HepG2 (cell line): Measurements from ENCODE around the gene AKTIP. TPM values are rescaled to one million over a fixed set of nuclear protein-coding genes. Genes with fewer than 3 reads are reported as not detected.

Experiments
- CCDC6 ChIP-seq: sonication (generic); formaldehyde crosslinking; IDR thresholded peaks from 2 replicates; pipeline ENCODE4 v1.8.1; 2022; ENCODE audit warnings: mild to moderate bottlenecking, missing genetic modification reagents, moderate library complexity
- CHD2 ChIP-seq: IDR thresholded peaks from 2 replicates; pipeline ENCODE4 v1.6.1; 2011; ENCODE audit warnings: low read depth, low read length, improper control_type of control experiment
- DR1 ChIP-seq: sonication (generic); formaldehyde crosslinking; IDR thresholded peaks from 2 replicates; pipeline ENCODE4 v1.8.0; 2021; ENCODE audit warnings: mild to moderate bottlenecking, missing genetic modification reagents, inconsistent platforms
- HMG20B ChIP-seq: conservative IDR thresholded peaks from 2 replicates; pipeline ENCODE4 v1.6.1; 2016; ENCODE audit warnings: missing genetic modification reagents, missing compliant biosample characterization
- REL ChIP-seq: sonication (generic); formaldehyde crosslinking; conservative IDR thresholded peaks from 2 replicates; pipeline ENCODE4 v1.8.0; 2022; ENCODE audit warnings: mild to moderate bottlenecking, missing genetic modification reagents, moderate library complexity
- SCMH1 ChIP-seq: sonication (generic); formaldehyde crosslinking; IDR thresholded peaks from 2 replicates; pipeline ENCODE4 v1.9.0; 2021; ENCODE audit warnings: missing genetic modification reagents, mild to moderate bottlenecking, borderline replicate concordance
- TAF15 ChIP-seq: fragments of 200-400 bp; formaldehyde crosslinking; IDR thresholded peaks from one replicate; pipeline ENCODE4 v1.6.1; 2018; ENCODE audit warnings: mild to moderate bottlenecking, low read depth, low read length; ENCODE audit not compliant: poor library complexity, severe bottlenecking
- TBX2 ChIP-seq: sonication (generic); formaldehyde crosslinking; IDR thresholded peaks from 2 replicates; pipeline ENCODE4 v1.5.0; 2020; ENCODE audit warnings: missing genetic modification reagents, mild to moderate bottlenecking, borderline replicate concordance
- TRIM24 ChIP-seq: sonication (generic); formaldehyde crosslinking; IDR thresholded peaks from 2 replicates; pipeline ENCODE4 v1.8.0; 2022; ENCODE audit warnings: mild to moderate bottlenecking, missing genetic modification reagents
- ZNF251 ChIP-seq: sonication (generic); formaldehyde crosslinking; IDR thresholded peaks from 2 replicates; pipeline ENCODE4 v1.9.0; 2021; ENCODE audit warnings: mild to moderate bottlenecking, missing genetic modification reagents
- ZNF331 ChIP-seq: sonication (generic); formaldehyde crosslinking; IDR thresholded peaks from 2 replicates; pipeline ENCODE4 v1.4.0; 2020; ENCODE audit warnings: missing genetic modification reagents
- ZNF484 ChIP-seq: sonication (generic); formaldehyde crosslinking; IDR thresholded peaks from 2 replicates; pipeline ENCODE4 v1.5.1; 2020; ENCODE audit warnings: mild to moderate bottlenecking, low read depth, missing genetic modification reagents, borderline replicate concordance
- ZNF607 ChIP-seq: sonication (generic); formaldehyde crosslinking; IDR thresholded peaks from 2 replicates; pipeline ENCODE4 v1.5.1; 2020; ENCODE audit warnings: missing genetic modification reagents, mild to moderate bottlenecking, borderline replicate concordance
- ZNF775 ChIP-seq: sonication (generic); formaldehyde crosslinking; IDR thresholded peaks from 2 replicates; pipeline ENCODE4 v1.4.0; 2020; ENCODE audit warnings: missing genetic modification reagents, mild to moderate bottlenecking, moderate library complexity, borderline replicate concordance
- ZSCAN9 ChIP-seq: IDR thresholded peaks from 2 replicates; pipeline ENCODE4 v1.6.1; 2016; ENCODE audit warnings: borderline replicate concordance
- polyA plus RNA-seq, 8 experiments: library from polyadenylated mRNA; depleted of rRNA in 3 of 8; stranded (reverse) in 7 of 8; unstranded in 1 of 8; fragments of >200 nt; fragmentation: Illumina TruSeq in 4 of 8; extraction: Trizol in 4 of 8; gene quantifications; 2 replicates each; pipeline versions ENCODE4 v1.2.1 to v1.2.3, GENCODE V29; 2011 to 2016; ENCODE audit warnings: low read depth in 4 of 8, missing spikeins in 1 of 8, mixed read lengths in 1 of 8; ENCODE audit not compliant: insufficient read depth in 1 of 8
- total RNA-seq, 5 experiments: library from RNA; depleted of rRNA; stranded (reverse); fragments of >200 nt; fragmentation: Illumina TruSeq; extraction: Trizol; gene quantifications; 2 replicates each; pipeline ENCODE4 v1.2.3, GENCODE V29; 2016; ENCODE audit warnings: low read depth in 1 of 5
- TF ChIP-seq, protein P1 (sequence below): sonication (generic); formaldehyde crosslinking; IDR thresholded peaks from 2 replicates; pipeline ENCODE4 v1.4.0; 2020; ENCODE audit warnings: missing genetic modification reagents, borderline replicate concordance
- TF ChIP-seq, protein P2 (sequence below): sonication (generic); formaldehyde crosslinking; IDR thresholded peaks from 2 replicates; pipeline ENCODE4 v1.8.0; 2022; ENCODE audit warnings: missing genetic modification reagents, mild to moderate bottlenecking, inconsistent platforms, borderline replicate concordance
- TF ChIP-seq, protein P3 (sequence below): sonication (generic); formaldehyde crosslinking; IDR thresholded peaks from 2 replicates; pipeline ENCODE4 v1.4.0; 2020; ENCODE audit warnings: missing genetic modification reagents
- TF ChIP-seq, protein P4 (sequence below): sonication (generic); formaldehyde crosslinking; IDR thresholded peaks from 2 replicates; pipeline ENCODE4 v1.4.0; 2020; ENCODE audit warnings: missing genetic modification reagents

The AKTIP gene
- total and polyA plus RNA-seq, 2 of the 13 experiments (the other 11 are each of a cell fraction or from before 2014, with no cell fraction given), result 28.8 to 49.0 TPM

DNA sequence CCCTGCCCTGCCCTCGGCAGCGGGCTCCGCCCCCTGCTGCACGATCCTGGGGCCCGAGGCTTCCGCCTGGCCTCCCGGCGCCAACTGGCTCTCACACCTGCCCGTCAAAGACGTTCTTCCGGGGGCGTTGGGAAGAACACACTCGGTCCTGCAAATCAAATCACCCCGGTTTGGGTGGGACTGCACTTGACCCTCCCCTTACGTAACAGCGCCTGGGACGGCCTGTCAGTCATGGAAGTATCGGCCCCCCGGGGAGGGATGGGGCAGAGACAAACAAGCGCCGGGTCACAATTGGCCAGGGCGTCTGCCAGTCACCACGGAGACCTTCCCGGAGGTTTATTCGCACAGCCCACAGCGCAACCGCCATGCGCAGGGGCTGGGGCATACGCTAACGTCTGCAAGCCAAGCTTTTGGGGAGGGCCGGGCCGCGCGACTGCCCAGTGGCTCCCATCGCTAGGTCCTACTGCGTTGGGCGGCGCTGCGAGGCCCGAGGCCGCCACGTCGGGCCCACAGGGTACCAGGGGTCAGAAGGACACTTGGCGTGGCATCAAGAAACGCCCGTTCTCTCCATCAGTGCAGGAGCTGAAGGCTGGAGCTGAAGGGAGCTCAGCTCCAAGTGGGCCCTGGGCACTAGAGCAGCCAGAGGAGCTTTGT, 388 bp upstream of the AKTIP start (continued):
- TF ChIP-seq, protein P1, sequence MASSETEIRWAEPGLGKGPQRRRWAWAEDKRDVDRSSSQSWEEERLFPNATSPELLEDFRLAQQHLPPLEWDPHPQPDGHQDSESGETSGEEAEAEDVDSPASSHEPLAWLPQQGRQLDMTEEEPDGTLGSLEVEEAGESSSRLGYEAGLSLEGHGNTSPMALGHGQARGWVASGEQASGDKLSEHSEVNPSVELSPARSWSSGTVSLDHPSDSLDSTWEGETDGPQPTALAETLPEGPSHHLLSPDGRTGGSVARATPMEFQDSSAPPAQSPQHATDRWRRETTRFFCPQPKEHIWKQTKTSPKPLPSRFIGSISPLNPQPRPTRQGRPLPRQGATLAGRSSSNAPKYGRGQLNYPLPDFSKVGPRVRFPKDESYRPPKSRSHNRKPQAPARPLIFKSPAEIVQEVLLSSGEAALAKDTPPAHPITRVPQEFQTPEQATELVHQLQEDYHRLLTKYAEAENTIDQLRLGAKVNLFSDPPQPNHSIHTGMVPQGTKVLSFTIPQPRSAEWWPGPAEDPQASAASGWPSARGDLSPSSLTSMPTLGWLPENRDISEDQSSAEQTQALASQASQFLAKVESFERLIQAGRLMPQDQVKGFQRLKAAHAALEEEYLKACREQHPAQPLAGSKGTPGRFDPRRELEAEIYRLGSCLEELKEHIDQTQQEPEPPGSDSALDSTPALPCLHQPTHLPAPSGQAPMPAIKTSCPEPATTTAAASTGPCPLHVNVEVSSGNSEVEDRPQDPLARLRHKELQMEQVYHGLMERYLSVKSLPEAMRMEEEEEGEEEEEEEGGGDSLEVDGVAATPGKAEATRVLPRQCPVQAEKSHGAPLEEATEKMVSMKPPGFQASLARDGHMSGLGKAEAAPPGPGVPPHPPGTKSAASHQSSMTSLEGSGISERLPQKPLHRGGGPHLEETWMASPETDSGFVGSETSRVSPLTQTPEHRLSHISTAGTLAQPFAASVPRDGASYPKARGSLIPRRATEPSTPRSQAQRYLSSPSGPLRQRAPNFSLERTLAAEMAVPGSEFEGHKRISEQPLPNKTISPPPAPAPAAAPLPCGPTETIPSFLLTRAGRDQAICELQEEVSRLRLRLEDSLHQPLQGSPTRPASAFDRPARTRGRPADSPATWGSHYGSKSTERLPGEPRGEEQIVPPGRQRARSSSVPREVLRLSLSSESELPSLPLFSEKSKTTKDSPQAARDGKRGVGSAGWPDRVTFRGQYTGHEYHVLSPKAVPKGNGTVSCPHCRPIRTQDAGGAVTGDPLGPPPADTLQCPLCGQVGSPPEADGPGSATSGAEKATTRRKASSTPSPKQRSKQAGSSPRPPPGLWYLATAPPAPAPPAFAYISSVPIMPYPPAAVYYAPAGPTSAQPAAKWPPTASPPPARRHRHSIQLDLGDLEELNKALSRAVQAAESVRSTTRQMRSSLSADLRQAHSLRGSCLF (CRISPR knock-in tag), result 0 out of 2 replicates have a peak, but pooled peaks have one; percentile 26
- TF ChIP-seq TRIM24, result no peak
- peak; percentile 77 for TF ChIP-seq ZNF331 (CRISPR knock-in tag)
- peak; percentile 92 for TF ChIP-seq TBX2 (CRISPR knock-in tag)
- TF ChIP-seq TAF15, result no peak
- TF ChIP-seq ZNF251 (CRISPR knock-in tag), result no peak
- TF ChIP-seq DR1 (CRISPR knock-in tag), result peak; percentile 67
- TF ChIP-seq CHD2, result peak; percentile 42; the same call in 1 of the 2 replicates
- TF ChIP-seq, protein P2, sequence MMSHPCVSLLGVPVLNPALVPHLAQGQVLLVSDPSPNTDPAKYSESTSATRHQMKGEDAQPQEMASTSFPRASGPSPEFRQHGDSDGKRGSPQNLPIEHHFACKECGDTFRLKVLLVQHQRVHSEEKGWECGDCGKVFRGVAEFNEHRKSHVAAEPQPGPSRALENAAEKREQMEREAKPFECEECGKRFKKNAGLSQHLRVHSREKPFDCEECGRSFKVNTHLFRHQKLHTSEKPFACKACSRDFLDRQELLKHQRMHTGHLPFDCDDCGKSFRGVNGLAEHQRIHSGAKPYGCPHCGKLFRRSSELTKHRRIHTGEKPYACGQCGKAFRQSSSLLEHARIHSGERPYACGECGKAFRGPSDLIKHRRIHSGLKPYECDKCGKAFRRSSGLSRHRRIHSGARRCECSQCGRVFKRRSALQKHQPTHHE (CRISPR knock-in tag), result peak; percentile 42; the same call in 1 of the 2 replicates
- TF ChIP-seq ZNF484, result no peak
- TF ChIP-seq, protein P3, sequence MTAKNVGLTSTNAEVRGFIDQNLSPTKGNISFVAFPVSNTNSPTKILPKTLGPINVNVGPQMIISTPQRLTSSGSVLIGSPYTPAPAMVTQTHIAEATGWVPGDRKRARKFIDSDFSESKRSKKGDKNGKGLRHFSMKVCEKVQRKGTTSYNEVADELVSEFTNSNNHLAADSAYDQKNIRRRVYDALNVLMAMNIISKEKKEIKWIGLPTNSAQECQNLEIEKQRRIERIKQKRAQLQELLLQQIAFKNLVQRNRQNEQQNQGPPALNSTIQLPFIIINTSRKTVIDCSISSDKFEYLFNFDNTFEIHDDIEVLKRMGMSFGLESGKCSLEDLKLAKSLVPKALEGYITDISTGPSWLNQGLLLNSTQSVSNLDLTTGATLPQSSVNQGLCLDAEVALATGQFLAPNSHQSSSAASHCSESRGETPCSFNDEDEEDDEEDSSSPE (CRISPR knock-in tag), result peak; percentile 86
- TF ChIP-seq ZNF607, result peak; percentile 18; the same call in 1 of the 2 replicates
- TF ChIP-seq SCMH1 (CRISPR knock-in tag), result no peak
- no peak for TF ChIP-seq ZNF775
- peak; percentile 59; the same call in 1 of the 2 replicates for TF ChIP-seq HMG20B
- TF ChIP-seq ZSCAN9, result peak; percentile 81; the same call in 1 of the 2 replicates
- peak; percentile 87; the same call in 1 of the 2 replicates for TF ChIP-seq REL (CRISPR knock-in tag)
- no peak for TF ChIP-seq CCDC6 (CRISPR knock-in tag)
- TF ChIP-seq, protein P4, sequence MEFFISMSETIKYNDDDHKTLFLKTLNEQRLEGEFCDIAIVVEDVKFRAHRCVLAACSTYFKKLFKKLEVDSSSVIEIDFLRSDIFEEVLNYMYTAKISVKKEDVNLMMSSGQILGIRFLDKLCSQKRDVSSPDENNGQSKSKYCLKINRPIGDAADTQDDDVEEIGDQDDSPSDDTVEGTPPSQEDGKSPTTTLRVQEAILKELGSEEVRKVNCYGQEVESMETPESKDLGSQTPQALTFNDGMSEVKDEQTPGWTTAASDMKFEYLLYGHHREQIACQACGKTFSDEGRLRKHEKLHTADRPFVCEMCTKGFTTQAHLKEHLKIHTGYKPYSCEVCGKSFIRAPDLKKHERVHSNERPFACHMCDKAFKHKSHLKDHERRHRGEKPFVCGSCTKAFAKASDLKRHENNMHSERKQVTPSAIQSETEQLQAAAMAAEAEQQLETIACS (CRISPR knock-in tag), result no peak
